HepG2 (cell line): ENCODE data around the gene DUSP7. TPM values are rescaled to one million over a fixed set of nuclear protein-coding genes. Genes with fewer than 3 reads are reported as not detected.

Experiments
- AHR ChIP-seq: IDR thresholded peaks from 2 replicates; pipeline ENCODE4 v1.6.1; 2018; ENCODE audit warnings: missing genetic modification reagents, missing compliant biosample characterization
- HIVEP1 ChIP-seq: sonication (generic); formaldehyde crosslinking; IDR thresholded peaks from 2 replicates; pipeline ENCODE4 v1.4.0; 2020; ENCODE audit warnings: mild to moderate bottlenecking, missing genetic modification reagents
- HNF1A ChIP-seq, 2 experiments: sonication (generic) in 1 of 2; formaldehyde crosslinking in 1 of 2; IDR thresholded peaks; 2 replicates each; pipeline versions ENCODE4 v1.4.0 to v1.6.1; 2016 to 2020; ENCODE audit warnings: borderline replicate concordance in 1 of 2, low read depth in 1 of 2, mild to moderate bottlenecking in 1 of 2, missing genetic modification reagents in 1 of 2
- HNRNPL ChIP-seq: fragments of 200-400 bp; formaldehyde crosslinking; IDR thresholded peaks from 2 replicates; pipeline ENCODE4 v1.6.1; 2017; ENCODE audit warnings: mild to moderate bottlenecking, low read depth, low read length
- KDM1A ChIP-seq: IDR thresholded peaks from 2 replicates; pipeline ENCODE4 v1.6.1; 2016; ENCODE audit warnings: missing compliant biosample characterization
- LRRFIP1 ChIP-seq: sonication (generic); formaldehyde crosslinking; conservative IDR thresholded peaks from 2 replicates; pipeline ENCODE4 v1.4.0; 2020; ENCODE audit warnings: missing genetic modification reagents
- RERE ChIP-seq: IDR thresholded peaks from 2 replicates; pipeline ENCODE4 v1.6.1; 2016; ENCODE audit warnings: low read depth, missing genetic modification reagents, missing compliant biosample characterization
- SIN3A ChIP-seq: IDR thresholded peaks from 2 replicates; pipeline ENCODE4 v1.6.1; 2011; ENCODE audit warnings: low read depth, mild to moderate bottlenecking, control low read depth, low read length, borderline replicate concordance
- SP1 ChIP-seq, 2 experiments: fragments of 450-650 bp in 1 of 2; sonication (generic) in 1 of 2; formaldehyde crosslinking in 1 of 2; IDR thresholded peaks; 2 replicates each; pipeline versions ENCODE4 v1.4.0 to v1.6.1; 2016 to 2020; ENCODE audit warnings: missing genetic modification reagents in 1 of 2
- U2AF1 ChIP-seq: fragments of 200-400 bp; formaldehyde crosslinking; optimal IDR thresholded peaks from 2 replicates; pipeline ENCODE3; 2017; ENCODE audit warnings: mild to moderate bottlenecking, low read depth, low read length
- ZBTB21 ChIP-seq: sonication (generic); formaldehyde crosslinking; IDR thresholded peaks from 2 replicates; pipeline ENCODE4 v1.4.0; 2020; ENCODE audit warnings: missing genetic modification reagents
- ZNF276 ChIP-seq: sonication (generic); formaldehyde crosslinking; IDR thresholded peaks from 2 replicates; pipeline ENCODE4 v1.4.0; 2020; ENCODE audit warnings: mild to moderate bottlenecking, low read depth, missing genetic modification reagents
- ZNF326 ChIP-seq: sonication (generic); formaldehyde crosslinking; IDR thresholded peaks from 2 replicates; pipeline ENCODE4 v1.4.0; 2020; ENCODE audit warnings: missing genetic modification reagents, borderline replicate concordance
- ZNF335 ChIP-seq: sonication (generic); formaldehyde crosslinking; IDR thresholded peaks from 2 replicates; pipeline ENCODE4 v1.4.0; 2020; ENCODE audit warnings: missing genetic modification reagents
- ZNF850 ChIP-seq: sonication (generic); formaldehyde crosslinking; conservative IDR thresholded peaks from 2 replicates; pipeline ENCODE4 v1.9.0; 2021; ENCODE audit warnings: mild to moderate bottlenecking, missing genetic modification reagents
- polyA plus RNA-seq, 8 experiments: library from polyadenylated mRNA; depleted of rRNA in 3 of 8; stranded (reverse) in 7 of 8; unstranded in 1 of 8; fragments of >200 nt; fragmentation: Illumina TruSeq in 4 of 8; extraction: Trizol in 4 of 8; gene quantifications; 2 replicates each; pipeline versions ENCODE4 v1.2.1 to v1.2.3, GENCODE V29; 2011 to 2016; ENCODE audit warnings: low read depth in 4 of 8, missing spikeins in 1 of 8, mixed read lengths in 1 of 8; ENCODE audit not compliant: insufficient read depth in 1 of 8
- total RNA-seq, 5 experiments: library from RNA; depleted of rRNA; stranded (reverse); fragments of >200 nt; fragmentation: Illumina TruSeq; extraction: Trizol; gene quantifications; 2 replicates each; pipeline ENCODE4 v1.2.3, GENCODE V29; 2016; ENCODE audit warnings: low read depth in 1 of 5

DUSP7 gene
- total and polyA plus RNA-seq, 2 of the 13 experiments (the other 11 are each of a cell fraction or from before 2014, with no cell fraction given), result 6.6 to 8.8 TPM

GRCh38 chr3:52039846-52040245 lies 16.5 kb downstream of the DUSP7 start (continued):
- TF ChIP-seq ZNF276 (no peak), SIN3A (no peak), ZNF335 (0 out of 2 replicates have a peak, but pooled peaks have one; percentile 32), U2AF1 (peak; percentile 25), SP1 (IDR thresholded peaks at IDR 0.05) (no peak), SP1 (CRISPR knock-in tag; IDR thresholded peaks at IDR 0.05) (peak; percentile 35; the same call in 1 of the 2 replicates), ZBTB21 (peak; percentile 67), RERE (peak; percentile 47; the same call in 1 of the 2 replicates), KDM1A (CRISPR knock-in tag) (0 out of 2 replicates have a peak, but pooled peaks have one; percentile 17), LRRFIP1 (CRISPR knock-in tag) (no peak), HNF1A (IDR thresholded peaks at IDR 0.05; ENCODE audit: low read depth) (no peak), HNF1A (CRISPR knock-in tag; IDR thresholded peaks at IDR 0.05; ENCODE audit: borderline replicate concordance) (peak; percentile 51; the same call in 1 of the 2 replicates), HIVEP1 (CRISPR knock-in tag) (no peak), ZNF850 (CRISPR knock-in tag) (no peak), AHR (CRISPR knock-in tag) (0 out of 2 replicates have a peak, but pooled peaks have one; percentile 54), HNRNPL (peak; percentile 95), ZNF326 (CRISPR knock-in tag) (no peak)
